HG03066 (cell line): Measurements from ENCODE around the gene YWHAB.
"Not testable (repeated sequence)": the region's sequence is repeated elsewhere in the genome, so short reads cannot be mapped to it uniquely, and the experiment has no call there.

Source experiments
- ATAC-seq: cut with Tn5 transposase; IDR thresholded peaks from one replicate; pipeline ENCODE4 v1.9.1; 2021; ENCODE audit warnings: low read depth; ENCODE audit not compliant: unreplicated experiment

YWHAB gene

GRCh38 chr20:44885392-44886265 lies at the start of gene YWHAB:
YWHAB (plus strand) TSS chr20:44885705; CDS start chr20:44901534, 15,829 bp downstream.
- ATAC-seq = peak; percentile 96

GRCh38 chr20:44836601-44837120 lies 48.8 kb upstream of the YWHAB start:
- ATAC-seq = no peak

- ATAC-seq = no peak
Observed at GRCh38 chr20:44837946-44838345, 47.6 kb upstream of the YWHAB start.

- no peak for ATAC-seq
Observed at GRCh38 chr20:44838521-44838920, 47.0 kb upstream of the YWHAB start.

- ATAC-seq = no peak
Observed at GRCh38 chr20:44839481-44839880, 46.0 kb upstream of the YWHAB start.

GRCh38 chr20:44840826-44841225 lies 44.7 kb upstream of the YWHAB start:
- no peak for ATAC-seq

GRCh38 chr20:44841955-44842354 lies 43.5 kb upstream of the YWHAB start:
- ATAC-seq = no peak

- no peak for ATAC-seq
Observed at GRCh38 chr20:44843876-44844275, 41.6 kb upstream of the YWHAB start.

- ATAC-seq = no peak
Observed at GRCh38 chr20:44848254-44849015, 37.1 kb upstream of the YWHAB start.

GRCh38 chr20:44849703-44850102 lies 35.8 kb upstream of the YWHAB start:
- no peak for ATAC-seq

GRCh38 chr20:44850272-44850671 lies 35.2 kb upstream of the YWHAB start:
- ATAC-seq = no peak

- ATAC-seq = no peak
Observed at GRCh38 chr20:44850837-44851236, 34.7 kb upstream of the YWHAB start.

- ATAC-seq = no peak
Observed at GRCh38 chr20:44851545-44851944, 34.0 kb upstream of the YWHAB start.

GRCh38 chr20:44856442-44856841 lies 29.1 kb upstream of the YWHAB start:
- no peak for ATAC-seq

- no peak for ATAC-seq
Observed at GRCh38 chr20:44856856-44857448, 28.6 kb upstream of the YWHAB start.

GRCh38 chr20:44858606-44859360 lies 26.7 kb upstream of the YWHAB start:
- ATAC-seq = no peak

- ATAC-seq = no peak
Observed at GRCh38 chr20:44861531-44862006, 23.9 kb upstream of the YWHAB start.

GRCh38 chr20:44862286-44862685 lies 23.2 kb upstream of the YWHAB start:
- ATAC-seq = no peak

- not testable (repeated sequence) for ATAC-seq
Observed at GRCh38 chr20:44863365-44864084, 22.0 kb upstream of the YWHAB start.

- ATAC-seq = not testable (repeated sequence)
Observed at GRCh38 chr20:44864493-44864892, 21.0 kb upstream of the YWHAB start.
